OCI-LY7 (cell line): Measurements from ENCODE around the gene MPP4. TPM values are rescaled to one million over a fixed set of nuclear protein-coding genes. Genes with fewer than 3 reads are reported as not detected.

ENCODE experiments used
- BruUV-seq: library from RNA; stranded (reverse); fragments of 400-500 nt; replicated peaks from 2 replicates; lab custom pipeline; 2021; lab: Mats Ljungman, UMichigan
- CTCF ChIA-PET: fragments of 300-600 bp; sonication (Branson Sonifier 250); formaldehyde crosslinking; loops from one replicate; lab custom pipeline; 2022; ENCODE audit warnings: antibody characterized with exemption; ENCODE audit not compliant: unreplicated experiment; lab: Charles Lee
- POLR2A ChIA-PET: fragments of 300-600 bp; sonication (Branson Sonifier 250); formaldehyde crosslinking; loops from one replicate; lab custom pipeline; 2022; ENCODE audit warnings: antibody characterized with exemption; lab: Charles Lee
- DNase-seq: peaks from one replicate; pipeline ENCODE4 v3.0.0-alpha.2; 2015; ENCODE audit warnings: low spot score
- H2AFZ ChIP-seq: fragments of 200-600 bp; sonication (generic), shearing (Covaris generic); 2 replicates; pipeline ENCODE4 v1.6.1; 2014; ENCODE audit warnings: mild to moderate bottlenecking, antibody characterized with exemption, low read length, moderate library complexity
- H3K27ac ChIP-seq: fragments of 200-600 bp; sonication (generic); 2 replicates; pipeline ENCODE4 v1.5.1; 2014; ENCODE audit warnings: mixed run types, low read depth, mild to moderate bottlenecking, moderate library complexity, low read length, inconsistent platforms; ENCODE audit not compliant: poor library complexity, severe bottlenecking
- H3K36me3 ChIP-seq: fragments of 200-600 bp; sonication (generic); 2 replicates; pipeline ENCODE4 v1.6.1; 2014; ENCODE audit warnings: mild to moderate bottlenecking, antibody characterized with exemption, low read length, moderate library complexity, mixed read lengths; ENCODE audit not compliant: insufficient read depth
- H3K4me1 ChIP-seq: fragments of 200-600 bp; sonication (generic); 2 replicates; pipeline ENCODE4 v1.5.1; 2014; ENCODE audit warnings: mild to moderate bottlenecking, low read length; ENCODE audit not compliant: insufficient read depth, poor library complexity, severe bottlenecking
- H3K4me2 ChIP-seq: fragments of 200-600 bp; sonication (generic); 2 replicates; pipeline ENCODE4 v1.6.1; 2014; ENCODE audit warnings: mild to moderate bottlenecking, low read length
- H3K4me3 ChIP-seq: fragments of 200-600 bp; sonication (generic); 2 replicates; pipeline ENCODE4 v1.5.1; 2014; ENCODE audit warnings: mild to moderate bottlenecking, low read depth, low read length; ENCODE audit not compliant: poor library complexity, severe bottlenecking
- H3K79me2 ChIP-seq: fragments of 200-600 bp; sonication (generic); 2 replicates; pipeline ENCODE4 v1.6.1; 2016; ENCODE audit warnings: low read depth, mild to moderate bottlenecking, low read length, moderate library complexity, mixed read lengths; ENCODE audit not compliant: insufficient read depth
- H3K9me2 ChIP-seq: fragments of 200-600 bp; sonication (generic); 2 replicates; pipeline ENCODE4 v1.6.1; 2016; ENCODE audit warnings: mild to moderate bottlenecking, low read length, mixed read lengths; ENCODE audit not compliant: insufficient read depth
- H3K9me3 ChIP-seq: fragments of 200-600 bp; sonication (generic); 2 replicates; pipeline ENCODE4 v1.6.1; 2014; ENCODE audit warnings: mild to moderate bottlenecking, mixed run types, low read length, mixed read lengths
- H4K20me1 ChIP-seq: fragments of 200-600 bp; sonication (generic); 2 replicates; pipeline ENCODE4 v1.6.1; 2014; ENCODE audit warnings: mild to moderate bottlenecking, antibody characterized with exemption, low read length, moderate library complexity, mixed read lengths; ENCODE audit not compliant: insufficient read depth
- EZH2phosphoT487 ChIP-seq: fragments of 200-600 bp; sonication (generic); IDR thresholded peaks from 2 replicates; pipeline ENCODE4 v1.6.1; 2018; ENCODE audit warnings: low read depth, borderline replicate concordance, mild to moderate bottlenecking, mixed run types, antibody characterized with exemption, low read length, moderate library complexity, mixed read lengths
- intact Hi-C: fragments of 100-400 bp; cut with micrococcal nuclease; formaldehyde crosslinking; loops from one replicate; pipeline ENCODE4 v1.10.0; 2022; ENCODE audit not compliant: unreplicated experiment
- total RNA-seq, 2 experiments: library from RNA; depleted of rRNA in 1 of 2; stranded (reverse); fragments of >200 nt in 1 of 2; shearing (Covaris generic) in 1 of 2; gene quantifications; 2 replicates each; pipeline ENCODE4 v1.2.3, GENCODE V29; 2014 to 2022
- TF ChIP-seq, protein P1 (sequence below): fragments of 200-600 bp; sonication (generic); conservative IDR thresholded peaks from 2 replicates; pipeline ENCODE4 v1.5.1; 2014; ENCODE audit warnings: mild to moderate bottlenecking, antibody characterized with exemption, low read length, moderate library complexity, mixed read lengths

MPP4 gene
- total RNA-seq, 2 experiments from 2014 or later = not detected

- Histone ChIP-seq H3K79me2 (no peaks in the 10 kb centered on the region), H4K20me1 (no peaks in the 10 kb centered on the region), H3K9me2 (no peaks in the 10 kb centered on the region), H3K4me2 (no peak overlapping the region), H3K9me3 (no peaks in the 10 kb centered on the region), H3K4me1 (no peaks in the 10 kb centered on the region), H3K36me3 (0 out of 2 replicates have a peak, but pooled peaks cover 4% of the 10 kb centered on the region), H2AFZ (no peak overlapping the region), H3K4me3 (no peak overlapping the region), H3K27ac (no peak overlapping the region)
- no TSS peak for BruUV-seq
- TF ChIP-seq EZH2phosphoT487 = no peak
- TF ChIP-seq, protein P1, sequence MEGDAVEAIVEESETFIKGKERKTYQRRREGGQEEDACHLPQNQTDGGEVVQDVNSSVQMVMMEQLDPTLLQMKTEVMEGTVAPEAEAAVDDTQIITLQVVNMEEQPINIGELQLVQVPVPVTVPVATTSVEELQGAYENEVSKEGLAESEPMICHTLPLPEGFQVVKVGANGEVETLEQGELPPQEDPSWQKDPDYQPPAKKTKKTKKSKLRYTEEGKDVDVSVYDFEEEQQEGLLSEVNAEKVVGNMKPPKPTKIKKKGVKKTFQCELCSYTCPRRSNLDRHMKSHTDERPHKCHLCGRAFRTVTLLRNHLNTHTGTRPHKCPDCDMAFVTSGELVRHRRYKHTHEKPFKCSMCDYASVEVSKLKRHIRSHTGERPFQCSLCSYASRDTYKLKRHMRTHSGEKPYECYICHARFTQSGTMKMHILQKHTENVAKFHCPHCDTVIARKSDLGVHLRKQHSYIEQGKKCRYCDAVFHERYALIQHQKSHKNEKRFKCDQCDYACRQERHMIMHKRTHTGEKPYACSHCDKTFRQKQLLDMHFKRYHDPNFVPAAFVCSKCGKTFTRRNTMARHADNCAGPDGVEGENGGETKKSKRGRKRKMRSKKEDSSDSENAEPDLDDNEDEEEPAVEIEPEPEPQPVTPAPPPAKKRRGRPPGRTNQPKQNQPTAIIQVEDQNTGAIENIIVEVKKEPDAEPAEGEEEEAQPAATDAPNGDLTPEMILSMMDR = no peak
- ChIA-PET POLR2A (no interaction called here), CTCF (no interaction called here)
- no peak for DNase-seq
- intact Hi-C loops = no loop called here
Observed at GRCh38 chr2:201707142-201707541, 8.7 kb upstream of the MPP4 start.

DNA sequence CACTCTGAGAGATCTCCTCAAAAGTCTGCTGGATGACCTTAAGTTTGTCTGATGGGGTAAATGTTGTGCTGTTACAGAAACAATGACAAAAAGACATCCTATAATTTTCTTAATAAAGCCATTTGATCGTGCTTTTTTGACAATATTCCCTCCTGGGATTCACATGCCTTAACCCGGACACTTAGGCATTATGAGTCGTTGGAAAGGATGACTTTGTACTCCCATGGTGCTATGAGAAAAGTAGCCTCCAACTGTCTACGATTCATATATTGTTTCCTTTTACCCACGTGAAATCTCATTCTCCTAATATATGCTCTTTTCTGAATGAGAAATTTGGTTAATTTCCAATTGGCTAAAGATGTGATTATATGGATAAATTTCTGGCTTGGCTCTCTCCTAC lies 6.1 kb upstream of the MPP4 start:
- ChIA-PET CTCF (no interaction called here), POLR2A (interaction anchor here (0.5 kb wide), 1 partner anchor 12 kb away, joined by 3 read pairs; no protein-coding TSS in a partner anchor)
- Histone ChIP-seq H3K4me1 (no peaks in the 10 kb centered on the region), H3K79me2 (no peaks in the 10 kb centered on the region), H3K4me3 (no peak overlapping the region), H3K4me2 (no peak overlapping the region), H2AFZ (no peak overlapping the region), H3K36me3 (no peaks in the 10 kb centered on the region), H3K27ac (no peak overlapping the region), H3K9me3 (no peaks in the 10 kb centered on the region), H3K9me2 (no peaks in the 10 kb centered on the region), H4K20me1 (no peaks in the 10 kb centered on the region)
- intact Hi-C loops = no loop called here
- DNase-seq = no peak
- TF ChIP-seq, protein P1 = no peak
- no peak for TF ChIP-seq EZH2phosphoT487
- BruUV-seq = no TSS peak

DNA sequence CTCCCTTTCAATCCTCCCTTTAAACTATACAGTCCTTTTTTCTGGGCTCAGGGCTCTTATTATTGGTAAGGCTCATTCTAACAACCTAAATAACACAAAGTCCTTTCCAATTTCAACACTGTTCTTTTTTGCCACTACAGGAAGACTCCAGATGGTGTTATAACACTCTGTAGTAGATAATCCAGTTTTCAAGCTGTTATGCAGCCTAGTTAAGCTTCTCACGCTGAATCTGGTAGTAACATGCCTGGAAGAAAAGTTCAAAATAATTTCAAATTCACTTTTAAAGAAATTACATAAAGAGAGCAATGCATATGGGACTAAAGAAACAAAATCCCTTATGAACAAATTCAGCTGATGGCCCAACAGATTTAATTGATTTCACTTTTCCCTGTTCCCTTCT lies 3.2 kb upstream of the MPP4 start:
- Histone ChIP-seq H3K4me2 (no peak overlapping the region), H2AFZ (no peak overlapping the region), H3K9me3 (no peaks in the 10 kb centered on the region), H3K79me2 (no peaks in the 10 kb centered on the region), H3K4me1 (no peaks in the 10 kb centered on the region), H3K4me3 (no peak overlapping the region), H3K9me2 (no peaks in the 10 kb centered on the region), H3K36me3 (no peaks in the 10 kb centered on the region), H3K27ac (no peak overlapping the region), H4K20me1 (no peaks in the 10 kb centered on the region)
- intact Hi-C loops = no loop called here
- POLR2A ChIA-PET = no interaction called here
- TF ChIP-seq, protein P1 = no peak
- TF ChIP-seq EZH2phosphoT487 = no peak
- no TSS peak for BruUV-seq
- CTCF ChIA-PET = no interaction called here
- DNase-seq = no peak
